Urinary bladder (tissue), 4 donors: ENCODE data around the gene TBC1D9B. TPM values are rescaled to one million over a fixed set of nuclear protein-coding genes. Genes with fewer than 3 reads are reported as not detected.
A peak's percentile ranks its signal among the peaks of the same experiment; 100 is the strongest.

Source experiments
- DNase-seq: peaks from one replicate; pipeline ENCODE4 v3.0.0-alpha.2; 2015; ENCODE audit errors: extremely low spot score
- H3K27ac ChIP-seq: one replicate; pipeline ENCODE4 v1.5.1; 2013; ENCODE audit warnings: low read depth, mild to moderate bottlenecking, moderate library complexity
- H3K36me3 ChIP-seq: one replicate; pipeline ENCODE4 v1.6.1; 2013; ENCODE audit warnings: mild to moderate bottlenecking, moderate library complexity; ENCODE audit not compliant: insufficient read depth
- H3K4me1 ChIP-seq: one replicate; pipeline ENCODE4 v1.6.1; 2013; ENCODE audit warnings: mild to moderate bottlenecking, moderate library complexity; ENCODE audit not compliant: insufficient read depth
- H3K4me3 ChIP-seq: one replicate; pipeline ENCODE4 v1.5.1; 2013; ENCODE audit warnings: low read depth, low read length
- WGBS: extraction: QIAGEN DNeasy Blood & Tissue Kit; methylation state at CpG from one replicate; pipeline ENCODE4 v1.1.7; 2013; 5-methylcytosine and 5-hydroxymethylcytosine counted together
- polyA plus RNA-seq: library from polyadenylated mRNA; stranded (reverse); fragments of 200-250 nt; gene quantifications from one replicate; pipeline ENCODE4 v1.2.3, GENCODE V29; 2013
- total RNA-seq: library from RNA; depleted of rRNA; stranded (reverse); fragments of >200 nt; gene quantifications from one replicate; pipeline ENCODE4 v1.2.3, GENCODE V29; 2014
- donor health status: healthy with polysubstance abuse.
- donor health status: healthy.

The TBC1D9B gene
- total and polyA plus RNA-seq, 2 donors, result 46.4 to 74.1 TPM

GRCh38 chr5:179865491-179866240, 42.0 kb downstream of the TBC1D9B start:
- no peak for DNase-seq
- peaks cover 2% of the 10 kb centered on the region for H3K36me3 ChIP-seq
- H3K4me3 ChIP-seq, result no peak overlapping the region
- 89% methylated on average over 15 of the region's 15 CpGs for WGBS
- no peaks in the 10 kb centered on the region for H3K4me1 ChIP-seq
- no peak overlapping the region for H3K27ac ChIP-seq

- no peaks in the 10 kb centered on the region for H3K4me1 ChIP-seq
- 96% methylated on average over 7 of the region's 7 CpGs for WGBS
- no peak for DNase-seq
- peaks cover 2% of the 10 kb centered on the region for H3K36me3 ChIP-seq
- H3K4me3 ChIP-seq, result no peak overlapping the region
- no peak overlapping the region for H3K27ac ChIP-seq
Observed at GRCh38 chr5:179864686-179865085, 43.0 kb downstream of the TBC1D9B start.

GRCh38 chr5:179863449-179864085, 44.1 kb downstream of the TBC1D9B start:
- no peak for DNase-seq
- peaks cover 2% of the 10 kb centered on the region for H3K36me3 ChIP-seq
- whole genome bisulfite sequencing, result 96% methylated on average over 31 of the region's 31 CpGs

GRCh38 chr5:179862891-179863290, 44.8 kb downstream of the TBC1D9B start:
- Histone ChIP-seq H3K36me3 (peaks cover 2% of the 10 kb centered on the region), H3K27ac (no peak overlapping the region), H3K4me3 (no peak overlapping the region), H3K4me1 (no peaks in the 10 kb centered on the region)
- WGBS, result 98% methylated on average over 9 of the region's 9 CpGs
- no peak for DNase-seq

More at GRCh38 chr5:179863449-179864085, 44.1 kb downstream of the TBC1D9B start:
- Histone ChIP-seq H3K4me1 (no peaks in the 10 kb centered on the region), H3K4me3 (no peak overlapping the region), H3K27ac (no peak overlapping the region)

- 99% methylated on average over 2 of the region's 2 CpGs for WGBS
- Histone ChIP-seq H3K4me3 (no peak overlapping the region), H3K36me3 (peaks cover 2% of the 10 kb centered on the region), H3K4me1 (no peaks in the 10 kb centered on the region), H3K27ac (no peak overlapping the region)
- DNase-seq, result no peak
Observed at GRCh38 chr5:179862296-179862695, 45.4 kb downstream of the TBC1D9B start.

- 76% methylated on average over 11 of the region's 11 CpGs for WGBS
- no peak overlapping the region for H3K4me3 ChIP-seq
- no peak for DNase-seq
- no peaks in the 10 kb centered on the region for H3K36me3 ChIP-seq
- no peak overlapping the region for H3K27ac ChIP-seq
- no peaks in the 10 kb centered on the region for H3K4me1 ChIP-seq
Observed at GRCh38 chr5:179860301-179860700, 47.4 kb downstream of the TBC1D9B start.

- Histone ChIP-seq H3K36me3 (no peaks in the 10 kb centered on the region), H3K27ac (peak within 1 kb of the TSS; percentile 77), H3K4me1 (no peaks in the 10 kb centered on the region), H3K4me3 (peak within 1 kb of the TSS; percentile 62)
- peak; percentile 81 for DNase-seq
- WGBS, result under 1% methylated on average over 90 of the region's 90 CpGs
Observed at GRCh38 chr5:179858586-179859427, 48.9 kb downstream of the TBC1D9B start, which contains the start of gene MRNIP. TSS of gene MRNIP (minus strand) at chr5:179858817. CDS start at chr5:179858796, 21 bp downstream.

GRCh38 chr5:179858241-179858585, 49.5 kb downstream of the TBC1D9B start:
- Histone ChIP-seq H3K4me1 (no peaks in the 10 kb centered on the region), H3K36me3 (no peaks in the 10 kb centered on the region), H3K4me3 (peak overlapping the region; percentile 62), H3K27ac (peak overlapping the region; percentile 3)
- WGBS, result under 1% methylated on average over 32 of the region's 32 CpGs
- no peak for DNase-seq

- no peak overlapping the region for H3K27ac ChIP-seq
- H3K36me3 ChIP-seq, result peaks cover 3% of the 10 kb centered on the region
- no peak overlapping the region for H3K4me3 ChIP-seq
- H3K4me1 ChIP-seq, result no peaks in the 10 kb centered on the region
- no peak for DNase-seq
- 83% methylated on average over 8 of the region's 8 CpGs for WGBS
Observed at GRCh38 chr5:179854356-179854755, 53.3 kb downstream of the TBC1D9B start.

GRCh38 chr5:179852993-179853547, 54.6 kb downstream of the TBC1D9B start:
- DNase-seq, result no peak
- 87% methylated on average over 8 of the region's 8 CpGs for WGBS
- Histone ChIP-seq H3K27ac (no peak overlapping the region), H3K4me1 (no peaks in the 10 kb centered on the region), H3K36me3 (peaks cover 3% of the 10 kb centered on the region), H3K4me3 (no peak overlapping the region)

- WGBS, result 95% methylated on average over 9 of the region's 9 CpGs
- H3K4me3 ChIP-seq, result no peak overlapping the region
- H3K36me3 ChIP-seq, result peaks cover 4% of the 10 kb centered on the region
- H3K27ac ChIP-seq, result no peak overlapping the region
- no peaks in the 10 kb centered on the region for H3K4me1 ChIP-seq
- DNase-seq, result no peak
Observed at GRCh38 chr5:179841621-179842020, 66.1 kb downstream of the TBC1D9B start.

GRCh38 chr5:179840766-179841165, 66.9 kb downstream of the TBC1D9B start:
- 92% methylated on average over 17 of the region's 17 CpGs for WGBS

GRCh38 chr5:179840321-179840720, 67.4 kb downstream of the TBC1D9B start:
- peaks cover 7% of the 10 kb centered on the region for H3K36me3 ChIP-seq
- H3K4me3 ChIP-seq, result no peak overlapping the region
- no peak overlapping the region for H3K27ac ChIP-seq
- DNase-seq, result no peak
- no peaks in the 10 kb centered on the region for H3K4me1 ChIP-seq
- 94% methylated on average over 11 of the region's 11 CpGs for WGBS

More at GRCh38 chr5:179840766-179841165, 66.9 kb downstream of the TBC1D9B start:
- DNase-seq, result no peak
- no peak overlapping the region for H3K4me3 ChIP-seq
- no peaks in the 10 kb centered on the region for H3K4me1 ChIP-seq
- H3K27ac ChIP-seq, result no peak overlapping the region
- peaks cover 7% of the 10 kb centered on the region for H3K36me3 ChIP-seq
